Thyroid gland (tissue), 4 donors: ENCODE results near the gene ASPDH.

Experiments
- CTCF ChIP-seq, 6 experiments: fragments of 200-600 bp in 3 of 6; fragments of 450-650 bp in 3 of 6; sonication (generic) in 3 of 6; IDR thresholded peaks; one replicate each; pipeline ENCODE4 v1.5.1; 2016 to 2019; ENCODE audit warnings: antibody characterized with exemption in 6 of 6, mild to moderate bottlenecking in 2 of 6, inconsistent platforms in 1 of 6, moderate library complexity in 1 of 6
- POLR2A ChIP-seq, 2 donors: fragments of 450-650 bp; IDR thresholded peaks; one replicate each; pipeline ENCODE4 v1.6.1; 2017; ENCODE audit warnings: antibody characterized with exemption in 2 of 2, mild to moderate bottlenecking in 2 of 2, moderate library complexity in 1 of 2

- TF ChIP-seq CTCF (IDR thresholded peaks at IDR 0.05) (no peak), POLR2A (IDR thresholded peaks at IDR 0.05) (no peak)
Measured at GRCh38 chr19:50558449-50558848, 44.7 kb upstream of the ASPDH start.
